ENCODE data around the gene SCAMP5.

GRCh38 chr15:74992619-74993018 lies 2.7 kb upstream of the SCAMP5 start:
- TF ChIP-seq POLR2A (IDR thresholded peaks at IDR 0.05; ENCODE audit: low read depth, low read length) (no peak), SMC3 (IDR thresholded peaks at IDR 0.05; ENCODE audit: low read depth, low read length) (no peak), ELK1 (IDR thresholded peaks at IDR 0.05; ENCODE audit: borderline replicate concordance, low read depth, low read length) (no peak), CTCF (conservative IDR thresholded peaks at IDR 0.05; ENCODE audit: low read depth, low read length) (no peak), MXI1 (IDR thresholded peaks at IDR 0.05; ENCODE audit: borderline replicate concordance, low read depth, low read length) (no peak), RAD21 (IDR thresholded peaks at IDR 0.05; ENCODE audit: low read length) (no peak), RFX5 (IDR thresholded peaks at IDR 0.05; ENCODE audit: low read depth, low read length) (no peak)
